K562 (cell line): ENCODE measurements around the gene GNAT2. TPM values are rescaled to one million over a fixed set of nuclear protein-coding genes. Genes with fewer than 3 reads are reported as not detected.
A peak's percentile ranks its signal among the peaks of the same experiment; 100 is the strongest.

Experiments
- ARID1B ChIP-seq: fragments of 450-650 bp; IDR thresholded peaks from 2 replicates; pipeline ENCODE4 v1.6.1; 2016; ENCODE audit warnings: antibody characterized with exemption, mild to moderate bottlenecking, inconsistent platforms
- ATF2 ChIP-seq: sonication (generic); formaldehyde crosslinking; IDR thresholded peaks from 2 replicates; pipeline ENCODE4 v1.8.1; 2022; ENCODE audit warnings: missing genetic modification reagents
- ATF3 ChIP-seq, 2 experiments: fragments of 450-650 bp in 1 of 2; sonication (generic) in 1 of 2; formaldehyde crosslinking in 1 of 2; IDR thresholded peaks in 1 of 2; conservative IDR thresholded peaks in 1 of 2; 2 replicates each; pipeline versions ENCODE4 v1.6.1 to v1.8.1; 2016 to 2023; ENCODE audit warnings: mild to moderate bottlenecking in 2 of 2, moderate library complexity in 2 of 2, inconsistent platforms in 1 of 2, missing genetic modification reagents in 1 of 2
- BRF1 ChIP-seq: IDR thresholded peaks from 3 replicates; pipeline ENCODE4 v1.6.1; 2011; ENCODE audit warnings: borderline replicate concordance, mild to moderate bottlenecking; ENCODE audit not compliant: insufficient read length; ENCODE audit errors: extremely low read depth
- CBFA2T2 ChIP-seq: fragments of 450-650 bp; conservative IDR thresholded peaks from 2 replicates; pipeline ENCODE4 v1.6.1; 2017; ENCODE audit warnings: mild to moderate bottlenecking
- CHD1 ChIP-seq: fragments of 200-600 bp; sonication (generic); IDR thresholded peaks from one replicate; pipeline ENCODE4 v1.6.1; 2012; ENCODE audit warnings: mild to moderate bottlenecking, moderate library complexity, low read length, inconsistent platforms
- DACH1 ChIP-seq: fragments of 450-650 bp; IDR thresholded peaks from 2 replicates; pipeline ENCODE4 v1.6.1; 2018; ENCODE audit not compliant: partially characterized antibody
- HIVEP1 ChIP-seq: fragments of 250-450 bp; sonication (Bioruptor Pico); IDR thresholded peaks from 2 replicates; pipeline ENCODE4 v1.4.0; 2020; ENCODE audit warnings: mild to moderate bottlenecking
- HSF4 ChIP-seq: fragments of 250-450 bp; sonication (Bioruptor Pico); IDR thresholded peaks from 2 replicates; pipeline ENCODE4 v2.1.2; 2022; ENCODE audit warnings: mild to moderate bottlenecking, moderate library complexity, borderline replicate concordance
- JUNB ChIP-seq: fragments of 450-650 bp; formaldehyde crosslinking; conservative IDR thresholded peaks from 2 replicates; pipeline ENCODE4 v1.4.0; 2020; ENCODE audit warnings: mild to moderate bottlenecking
- MXI1 ChIP-seq: IDR thresholded peaks from 2 replicates; pipeline ENCODE4 v1.6.1; 2011; ENCODE audit warnings: low read depth, mild to moderate bottlenecking, improper control_type of control experiment, low read length
- NCOA1 ChIP-seq: fragments of 450-650 bp; IDR thresholded peaks from 2 replicates; pipeline ENCODE4 v1.6.1; 2016; ENCODE audit warnings: low read depth
- PBX2 ChIP-seq, 2 experiments: IDR thresholded peaks in 1 of 2; conservative IDR thresholded peaks in 1 of 2; 2 replicates each; pipeline ENCODE4 v1.6.1; 2016; ENCODE audit warnings: low read depth in 2 of 2, mild to moderate bottlenecking in 1 of 2, missing compliant biosample characterization in 1 of 2, missing genetic modification characterization in 1 of 2, moderate library complexity in 1 of 2
- POLR3A ChIP-seq: IDR thresholded peaks from 2 replicates; pipeline ENCODE4 v1.6.1; 2011; ENCODE audit warnings: borderline replicate concordance, mild to moderate bottlenecking, moderate library complexity; ENCODE audit not compliant: insufficient read length, insufficient read depth; ENCODE audit errors: extremely low read depth
- SUPT5H ChIP-seq: fragments of 450-650 bp; IDR thresholded peaks from 2 replicates; pipeline ENCODE4 v1.6.1; 2016
- polyA plus RNA-seq, 8 experiments: library from polyadenylated mRNA; depleted of rRNA in 4 of 8; stranded (reverse) in 5 of 8; unstranded in 3 of 8; fragments of >200 nt; fragmentation: Nextera tagmentation in 2 of 8; fragmentation: Illumina TruSeq in 1 of 8; extraction: Ambion mirVana in 2 of 8; extraction: Trizol in 1 of 8; gene quantifications; 2 replicates each; pipeline versions ENCODE4 v1.2.1 to v1.2.3, GENCODE V29; 2011 to 2014; ENCODE audit warnings: inconsistent platforms in 1 of 8, missing spikeins in 1 of 8
- total RNA-seq, 7 experiments: library from RNA; depleted of rRNA in 6 of 7; stranded (reverse); fragments of >200 nt in 6 of 7; fragmentation: Illumina TruSeq in 2 of 7; extraction: Trizol in 2 of 7; gene quantifications; 2 replicates each; pipeline versions ENCODE4 v1.2.1 to v1.2.3, GENCODE V29; 2011 to 2021; ENCODE audit warnings: low replicate concordance in 1 of 7
- TF ChIP-seq, protein P1 (sequence below): fragments of 250-450 bp; sonication (Bioruptor Pico); IDR thresholded peaks from 2 replicates; pipeline ENCODE4 v1.4.0; 2020

Gene GNAT2
- total and polyA plus RNA-seq, 9 of the 15 experiments (the other 6 are each of a cell fraction or from before 2014, with no cell fraction given): 0.06 to 0.52 (median 0.24) TPM; not detected in 1

- TF ChIP-seq POLR3A: no peak
- TF ChIP-seq BRF1: no peak
- no peak for TF ChIP-seq CBFA2T2
- TF ChIP-seq HSF4 (CRISPR knock-in tag): no peak
- TF ChIP-seq JUNB (CRISPR knock-in tag): no peak
- TF ChIP-seq MXI1: no peak
- no peak for TF ChIP-seq DACH1
- TF ChIP-seq, protein P1, sequence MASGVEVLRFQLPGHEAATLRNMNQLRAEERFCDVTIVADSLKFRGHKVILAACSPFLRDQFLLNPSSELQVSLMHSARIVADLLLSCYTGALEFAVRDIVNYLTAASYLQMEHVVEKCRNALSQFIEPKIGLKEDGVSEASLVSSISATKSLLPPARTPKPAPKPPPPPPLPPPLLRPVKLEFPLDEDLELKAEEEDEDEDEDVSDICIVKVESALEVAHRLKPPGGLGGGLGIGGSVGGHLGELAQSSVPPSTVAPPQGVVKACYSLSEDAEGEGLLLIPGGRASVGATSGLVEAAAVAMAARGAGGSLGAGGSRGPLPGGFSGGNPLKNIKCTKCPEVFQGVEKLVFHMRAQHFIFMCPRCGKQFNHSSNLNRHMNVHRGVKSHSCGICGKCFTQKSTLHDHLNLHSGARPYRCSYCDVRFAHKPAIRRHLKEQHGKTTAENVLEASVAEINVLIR: no peak
- no peak for TF ChIP-seq ATF2
- TF ChIP-seq HIVEP1 (CRISPR knock-in tag): no peak
- peak; percentile 26 for TF ChIP-seq CHD1
- TF ChIP-seq ATF3 (IDR thresholded peaks at IDR 0.05): no peak
- no peak for TF ChIP-seq ATF3 (CRISPR knock-in tag; conservative IDR thresholded peaks at IDR 0.05)
- peak; percentile 60; the same call in 1 of the 2 replicates for TF ChIP-seq ARID1B
- TF ChIP-seq NCOA1: no peak
- peak; percentile 80 for TF ChIP-seq SUPT5H
- TF ChIP-seq PBX2 (CRISPR knock-in tag; IDR thresholded peaks at IDR 0.05; ENCODE audit: low read depth): no peak
- TF ChIP-seq PBX2 (tag; conservative IDR thresholded peaks at IDR 0.05; ENCODE audit: low read depth): no peak
Measured at GRCh38 chr1:109655615-109656519, 36.5 kb upstream of the GNAT2 start, which contains the start of gene GSTM4 (continued).
